Measurements from ENCODE around the gene RUNX1. TPM values are rescaled to one million over a fixed set of nuclear protein-coding genes. Genes with fewer than 3 reads are reported as not detected.

The RUNX1 gene
- total and polyA plus RNA-seq, 8 donors, result 7.5 to 89.6 (median 10.8) TPM

DNA sequence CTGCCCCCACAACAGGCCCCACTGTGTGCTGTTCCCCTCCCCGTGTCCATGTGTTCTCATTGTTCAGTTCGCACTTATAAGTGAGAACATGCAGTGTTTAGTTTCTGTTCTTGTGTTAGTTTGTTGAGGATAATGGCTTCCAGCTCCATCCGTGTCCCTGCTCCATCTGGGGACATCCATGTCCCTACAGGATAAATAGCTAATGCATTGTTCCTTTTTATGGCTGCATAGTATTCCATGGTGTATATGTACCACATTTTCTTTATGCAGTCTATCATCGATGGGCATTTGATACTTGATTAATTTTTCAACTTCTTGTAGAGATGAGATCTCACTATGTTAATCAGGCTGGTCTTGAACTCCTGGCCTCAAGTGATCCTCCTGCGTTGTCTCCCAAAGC lies 44.4 kb upstream of the RUNX1 start:
- Histone ChIP-seq H3K4me3 (no peak overlapping the region), H3K4me1 (no peaks in the 10 kb centered on the region), H3K36me3 (no peaks in the 10 kb centered on the region), H3K9me3 (no peaks in the 10 kb centered on the region), H3K27ac (no peak overlapping the region), H3K27me3 (no peaks in the 10 kb centered on the region)
- ATAC-seq (no peak), DNase-seq (no peak)
- intact Hi-C loops (cut with DNase I), result no loop called here
- TF ChIP-seq, protein P1, sequence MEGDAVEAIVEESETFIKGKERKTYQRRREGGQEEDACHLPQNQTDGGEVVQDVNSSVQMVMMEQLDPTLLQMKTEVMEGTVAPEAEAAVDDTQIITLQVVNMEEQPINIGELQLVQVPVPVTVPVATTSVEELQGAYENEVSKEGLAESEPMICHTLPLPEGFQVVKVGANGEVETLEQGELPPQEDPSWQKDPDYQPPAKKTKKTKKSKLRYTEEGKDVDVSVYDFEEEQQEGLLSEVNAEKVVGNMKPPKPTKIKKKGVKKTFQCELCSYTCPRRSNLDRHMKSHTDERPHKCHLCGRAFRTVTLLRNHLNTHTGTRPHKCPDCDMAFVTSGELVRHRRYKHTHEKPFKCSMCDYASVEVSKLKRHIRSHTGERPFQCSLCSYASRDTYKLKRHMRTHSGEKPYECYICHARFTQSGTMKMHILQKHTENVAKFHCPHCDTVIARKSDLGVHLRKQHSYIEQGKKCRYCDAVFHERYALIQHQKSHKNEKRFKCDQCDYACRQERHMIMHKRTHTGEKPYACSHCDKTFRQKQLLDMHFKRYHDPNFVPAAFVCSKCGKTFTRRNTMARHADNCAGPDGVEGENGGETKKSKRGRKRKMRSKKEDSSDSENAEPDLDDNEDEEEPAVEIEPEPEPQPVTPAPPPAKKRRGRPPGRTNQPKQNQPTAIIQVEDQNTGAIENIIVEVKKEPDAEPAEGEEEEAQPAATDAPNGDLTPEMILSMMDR (IDR thresholded peaks at IDR 0.05), result no peak

DNA sequence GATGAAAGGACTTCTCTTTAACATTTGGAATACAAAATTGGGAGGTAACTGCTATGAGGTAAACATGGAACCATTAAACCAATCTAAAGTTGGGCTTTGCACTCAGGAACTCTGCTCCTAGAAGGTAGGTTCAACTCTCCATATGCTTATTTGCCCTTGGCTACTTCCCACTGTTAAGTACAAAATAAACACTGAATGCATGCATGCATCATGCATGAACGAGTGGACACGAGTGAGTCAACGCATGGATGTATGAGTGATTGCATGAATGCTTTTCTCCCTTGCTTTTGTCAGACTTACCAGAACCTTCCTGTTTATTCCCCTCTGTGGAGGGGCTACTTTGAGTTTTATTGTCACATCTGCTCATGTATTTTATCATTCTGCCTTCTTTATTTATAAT lies 42.4 kb upstream of the RUNX1 start:
- Histone ChIP-seq H3K4me1 (no peaks in the 10 kb centered on the region), H3K36me3 (no peaks in the 10 kb centered on the region), H3K9me3 (no peaks in the 10 kb centered on the region), H3K4me3 (no peak overlapping the region), H3K27me3 (no peaks in the 10 kb centered on the region), H3K27ac (no peak overlapping the region)
- intact Hi-C loops (cut with DNase I), result no loop called here
- no peak for DNase-seq
- TF ChIP-seq, protein P1 (IDR thresholded peaks at IDR 0.05), result no peak
- no peak for ATAC-seq

DNA sequence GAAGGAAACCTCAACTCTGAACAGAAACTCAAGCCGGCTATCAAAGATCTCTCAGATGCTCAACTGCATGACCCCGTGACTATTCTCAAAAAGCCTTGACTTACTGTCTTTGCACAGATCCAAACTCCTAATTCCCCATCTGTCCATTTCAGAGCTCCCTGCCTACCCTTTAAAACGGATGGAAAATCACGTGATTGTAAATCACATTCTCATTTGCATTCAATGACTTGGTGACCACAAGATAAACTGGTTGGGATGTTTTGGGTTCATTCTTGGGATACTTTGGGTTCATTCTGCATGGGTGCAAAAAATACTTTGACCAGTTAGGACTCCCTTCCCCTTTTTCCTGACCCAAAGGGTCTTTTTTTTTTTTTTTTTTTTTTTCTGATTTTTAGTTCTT lies 41.3 kb upstream of the RUNX1 start:
- ATAC-seq (no peak), DNase-seq (no peak)
- Histone ChIP-seq H3K27ac (no peak overlapping the region), H3K4me3 (no peak overlapping the region), H3K27me3 (no peaks in the 10 kb centered on the region), H3K4me1 (no peaks in the 10 kb centered on the region), H3K9me3 (no peaks in the 10 kb centered on the region), H3K36me3 (no peaks in the 10 kb centered on the region)
- intact Hi-C loops (cut with DNase I), result no loop called here
- TF ChIP-seq, protein P1 (IDR thresholded peaks at IDR 0.05), result no peak

DNA sequence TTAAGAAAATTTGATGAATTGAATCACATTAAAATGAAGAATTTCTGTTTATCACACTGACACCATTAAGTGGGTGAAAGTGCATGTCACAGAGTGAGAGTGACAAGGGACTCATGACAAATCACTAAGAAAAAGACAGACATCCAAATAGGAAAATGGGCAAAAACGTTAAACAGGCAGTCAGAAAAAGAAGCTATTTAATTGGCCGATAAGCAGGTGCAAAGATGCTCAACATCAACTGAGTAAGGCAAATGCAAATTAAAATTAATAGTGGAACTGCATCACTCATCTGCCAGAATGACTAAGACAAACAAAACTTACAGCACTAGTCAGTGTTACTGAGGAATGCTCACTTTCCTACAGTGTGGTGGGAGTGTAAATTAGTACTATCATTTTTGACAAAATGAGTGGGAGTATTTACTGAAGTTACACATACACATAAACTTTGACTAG lies 39.2 kb upstream of the RUNX1 start:
- no peak overlapping the region for H3K27ac ChIP-seq
- no peak for ATAC-seq
- no peaks in the 10 kb centered on the region for H3K4me1 ChIP-seq

DNA sequence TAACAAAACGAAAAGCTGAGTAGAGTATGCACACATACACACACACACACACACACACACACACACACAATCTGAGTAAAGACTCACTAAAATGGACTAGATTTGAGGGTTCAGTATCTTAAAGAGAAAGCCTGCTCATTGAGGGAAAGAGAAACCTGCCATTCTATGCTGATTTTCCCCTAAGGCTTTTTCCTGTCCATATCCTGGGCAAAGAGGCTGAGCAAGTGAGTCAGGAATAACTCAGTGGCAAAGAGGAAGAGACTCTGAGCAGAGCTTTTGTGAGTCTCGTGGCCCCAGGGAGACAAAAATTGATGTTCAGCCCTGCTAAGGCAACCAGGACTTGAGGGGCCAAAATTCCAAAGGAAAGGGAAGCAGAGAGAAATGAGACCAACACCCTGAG lies 37.3 kb upstream of the RUNX1 start:
- TF ChIP-seq, protein P1 (IDR thresholded peaks at IDR 0.05), result no peak
- H3K4me1 ChIP-seq, result no peaks in the 10 kb centered on the region
- no peaks in the 10 kb centered on the region for H3K36me3 ChIP-seq
- no peak overlapping the region for H3K27ac ChIP-seq
- H3K27me3 ChIP-seq, result no peaks in the 10 kb centered on the region
- no peaks in the 10 kb centered on the region for H3K9me3 ChIP-seq
- no peak overlapping the region for H3K4me3 ChIP-seq
- intact Hi-C loops (cut with DNase I), result no loop called here
- ATAC-seq, result no peak
- DNase-seq, result no peak

More for the DNA sequence above, 39.2 kb upstream of the RUNX1 start:
- no peaks in the 10 kb centered on the region for H3K27me3 ChIP-seq
- H3K4me3 ChIP-seq, result no peak overlapping the region
- DNase-seq, result no peak
- no peaks in the 10 kb centered on the region for H3K36me3 ChIP-seq
- intact Hi-C loops (cut with DNase I), result no loop called here
- TF ChIP-seq, protein P1 (IDR thresholded peaks at IDR 0.05), result no peak
- H3K9me3 ChIP-seq, result no peaks in the 10 kb centered on the region
